CD4-positive, alpha-beta T cell treated with Interleukin-4 for 1 hour (primary cell): ENCODE results near the gene TMEM132C.

Experiments
- DNase-seq, 2 donors: peaks; one replicate each; pipeline ENCODE4 v3.0.0-alpha.2; 2020 to 2022

TMEM132C gene

DNA sequence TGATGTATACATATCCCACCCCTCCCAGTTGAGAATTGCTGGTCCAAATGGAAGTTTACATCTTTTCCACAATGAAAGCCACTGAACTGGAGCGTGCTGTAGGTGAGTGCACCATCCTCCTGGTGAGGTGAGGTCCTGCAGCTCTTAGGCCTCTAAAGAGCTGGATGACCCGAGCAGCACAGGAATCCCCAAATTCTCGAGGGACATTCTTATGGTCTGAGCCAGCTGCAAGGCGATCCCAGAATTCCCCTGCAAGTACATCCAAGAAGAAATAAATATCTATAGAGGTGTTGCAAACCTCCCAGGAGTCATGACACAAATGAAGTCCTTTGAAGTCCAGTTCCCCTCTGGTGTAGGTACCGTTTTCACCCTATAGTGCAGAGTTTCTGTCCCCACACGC is 24.0 kb downstream of the TMEM132C start:
- no peak for DNase-seq

DNA sequence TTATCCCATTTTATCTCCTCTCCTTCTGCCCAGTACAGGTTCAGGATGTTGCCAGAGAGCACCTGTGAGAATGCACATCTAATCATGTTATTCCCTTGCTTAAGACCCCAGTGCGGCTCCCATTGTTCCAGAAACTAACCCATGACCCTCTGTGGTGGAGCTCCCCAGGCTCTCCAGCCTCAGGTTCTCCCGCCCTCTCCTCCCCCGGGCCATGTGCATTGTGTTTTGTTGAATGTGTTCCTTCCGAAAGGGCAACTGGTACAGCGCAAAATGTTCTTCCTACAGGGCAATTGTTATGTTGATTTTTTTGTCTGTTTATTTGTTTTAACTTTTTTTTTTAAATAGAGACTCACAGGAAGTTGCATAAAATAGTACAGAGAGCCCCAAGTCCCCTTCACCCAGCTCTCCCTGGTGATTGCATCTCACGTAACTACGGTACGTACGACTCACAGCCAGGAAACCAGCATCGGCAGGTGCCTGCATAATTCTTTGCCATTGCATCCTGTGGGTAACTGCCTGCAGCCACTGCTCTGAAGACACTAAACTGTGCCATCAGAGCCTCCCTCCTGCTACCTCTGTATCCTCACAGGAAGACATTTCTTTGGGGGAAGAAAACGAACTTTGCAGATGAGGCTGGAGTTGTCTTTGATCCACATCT is 31.2 kb downstream of the TMEM132C start:
- DNase-seq, result no peak

DNA sequence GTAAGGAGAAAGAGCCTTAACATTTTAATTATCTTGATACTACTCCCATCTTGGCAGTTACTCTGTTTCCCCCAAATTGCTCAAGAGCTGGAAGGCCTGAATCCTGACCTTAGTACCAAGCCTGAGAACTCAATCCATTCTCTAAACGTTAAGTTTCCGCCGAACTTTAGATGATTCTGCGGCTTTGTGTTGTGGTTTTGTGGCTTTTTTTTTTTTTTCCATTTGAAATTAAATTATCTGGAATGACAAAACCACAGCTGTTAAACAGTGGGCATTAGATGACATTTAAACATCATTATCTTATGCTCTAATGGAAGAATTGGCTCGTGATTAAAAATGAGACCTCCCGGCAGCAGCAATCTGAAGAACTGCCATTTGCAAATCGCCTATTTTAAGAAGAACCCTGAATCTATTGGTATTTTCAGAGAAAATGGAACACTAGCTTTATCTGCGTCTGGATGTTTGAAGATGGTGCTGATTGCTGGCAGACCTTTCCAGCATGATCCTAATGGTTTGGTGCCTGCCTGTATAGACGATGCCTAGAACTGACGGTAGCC is 38.4 kb downstream of the TMEM132C start:
- no peak for DNase-seq

DNA sequence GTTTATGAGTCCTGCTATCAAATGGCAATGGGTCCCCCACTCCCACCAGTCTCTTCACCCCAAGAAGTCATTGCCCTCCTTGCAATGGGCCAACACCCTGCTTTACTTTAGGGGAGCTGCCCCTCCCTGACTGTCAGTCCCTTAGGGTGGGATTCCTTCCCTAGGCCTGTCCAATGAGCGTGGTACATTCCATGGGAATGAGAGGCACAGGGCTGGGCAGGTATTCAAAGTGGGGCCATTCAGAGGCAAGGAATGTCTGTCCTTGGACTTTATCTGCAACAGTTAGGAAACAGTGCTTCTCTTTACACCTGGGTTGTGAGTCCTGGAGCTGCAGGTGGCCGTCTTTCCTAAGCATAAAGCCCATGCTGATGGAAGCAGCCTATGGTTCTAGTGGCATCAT is 40.8 kb downstream of the TMEM132C start:
- no peak for DNase-seq

DNA sequence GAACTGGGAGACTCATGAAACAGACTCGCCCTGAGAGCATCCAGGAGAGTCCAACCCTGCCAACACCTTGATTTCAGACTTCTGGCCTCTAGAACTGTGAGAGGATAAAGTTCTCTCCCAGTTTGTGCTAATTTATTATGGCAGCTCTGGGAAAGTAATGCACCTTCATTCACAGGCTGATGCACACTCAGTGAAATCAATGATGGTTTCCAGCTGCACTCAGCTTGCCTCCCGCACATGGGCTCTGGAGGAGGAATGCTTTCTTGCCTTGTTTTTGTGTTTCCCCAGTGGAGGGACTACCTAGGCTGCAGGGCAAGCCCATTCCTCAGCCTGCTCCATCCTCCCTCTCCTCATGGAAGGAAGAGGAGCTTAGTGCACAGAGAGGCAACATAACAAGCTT is 45.7 kb downstream of the TMEM132C start:
- no peak for DNase-seq

DNA sequence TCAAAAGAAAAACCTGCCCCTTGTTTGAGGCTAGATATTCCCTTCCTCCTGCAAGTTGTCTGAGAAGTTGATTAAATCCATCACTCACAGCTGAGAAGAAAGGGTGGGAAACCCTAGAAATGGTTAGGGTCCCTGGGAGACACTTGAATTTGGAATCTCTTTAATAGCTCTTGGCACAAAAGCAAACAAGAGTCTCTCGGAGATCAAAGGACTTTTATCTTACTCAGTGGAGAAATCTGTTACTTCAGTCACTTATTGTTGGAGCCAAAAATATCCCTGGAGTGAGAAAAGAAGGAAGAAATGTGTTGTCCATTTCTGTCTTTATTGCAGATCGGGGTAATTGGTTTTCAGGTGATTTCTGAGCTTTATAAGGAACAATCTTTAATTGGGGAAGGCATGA is 47.0 kb downstream of the TMEM132C start:
- DNase-seq, result no peak

DNA sequence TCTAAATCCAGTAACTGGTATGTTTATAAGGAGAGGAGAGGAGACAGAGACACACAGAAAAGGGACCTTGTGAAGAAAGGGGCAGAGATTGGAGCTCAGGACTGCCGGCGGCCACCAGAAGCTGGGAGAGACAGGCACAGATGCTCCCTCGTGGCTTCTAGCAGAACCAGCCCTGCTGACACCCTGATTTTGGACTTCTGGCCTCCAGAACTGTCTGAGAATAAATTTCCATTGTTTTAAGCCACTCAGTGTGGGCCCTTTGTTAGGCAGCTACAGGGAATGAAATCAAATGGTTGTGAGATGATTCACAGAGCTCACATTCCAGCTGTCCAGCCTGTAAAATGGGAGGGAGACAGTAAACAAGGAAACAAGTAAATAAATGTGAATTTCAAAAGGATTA is 47.6 kb downstream of the TMEM132C start:
- DNase-seq, result no peak

DNA sequence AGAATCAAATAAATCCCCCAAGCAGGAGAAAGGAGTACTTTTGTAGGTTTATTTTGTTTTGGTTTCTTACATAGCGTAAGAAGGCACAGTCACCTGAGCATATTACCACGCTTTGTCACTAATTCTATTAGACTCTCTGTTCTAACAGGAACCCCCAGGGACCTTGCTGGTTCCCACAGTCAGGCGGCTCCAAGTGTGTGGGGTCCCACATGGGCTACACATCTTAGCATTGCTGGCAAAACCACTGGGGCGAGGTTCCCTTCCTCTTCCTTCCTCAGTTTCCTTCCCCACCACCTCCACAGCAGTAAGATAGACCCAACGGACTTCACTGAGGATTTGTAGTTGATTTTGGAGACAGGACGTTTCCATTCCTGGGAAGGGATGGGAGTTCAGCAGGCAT is 49.1 kb downstream of the TMEM132C start:
- no peak for DNase-seq

DNA sequence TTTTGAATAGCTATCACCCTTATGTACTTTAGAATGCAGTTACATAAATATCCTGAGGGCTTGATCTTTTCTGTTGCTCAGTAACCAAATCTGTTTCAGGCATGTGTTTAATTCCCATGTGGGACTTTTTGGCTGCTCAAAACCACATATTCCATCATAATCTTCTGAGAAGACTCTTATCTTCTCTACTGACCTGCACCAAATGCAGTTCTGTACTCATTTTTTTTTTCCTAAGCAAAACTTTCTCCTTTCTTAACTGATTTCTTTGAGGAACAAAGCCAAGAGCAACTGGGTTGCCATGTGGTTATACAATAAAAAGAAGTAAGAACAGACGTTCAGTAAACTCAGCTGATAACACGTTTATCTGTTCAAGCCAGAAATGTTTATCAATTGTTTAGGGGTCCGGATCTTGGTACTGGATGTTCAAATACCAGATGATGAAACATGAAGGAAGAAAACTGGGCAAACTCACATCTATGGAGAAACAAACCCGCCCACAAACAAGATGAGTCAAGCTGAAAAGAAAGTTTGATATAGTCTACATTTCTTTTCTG is 50.1 kb downstream of the TMEM132C start:
- no peak for DNase-seq

DNA sequence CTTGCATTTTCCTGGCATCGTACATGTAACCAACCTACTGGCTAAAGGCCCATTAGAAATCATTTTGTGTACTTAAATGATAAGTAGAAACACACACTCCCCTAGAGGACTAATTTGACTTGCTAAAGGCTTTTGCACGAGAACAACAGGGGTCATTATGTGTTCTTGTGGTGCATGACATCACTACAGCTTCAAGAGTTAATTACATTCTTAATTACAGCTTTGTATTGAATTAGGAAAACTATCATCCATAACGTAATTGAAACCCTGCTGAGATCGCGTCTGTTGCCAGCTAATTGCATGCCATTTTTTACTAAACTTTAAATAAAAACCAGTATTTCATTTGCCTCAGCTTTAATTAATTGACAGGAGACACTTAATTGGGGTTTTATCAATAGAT is 51.4 kb downstream of the TMEM132C start:
- DNase-seq, result no peak

DNA sequence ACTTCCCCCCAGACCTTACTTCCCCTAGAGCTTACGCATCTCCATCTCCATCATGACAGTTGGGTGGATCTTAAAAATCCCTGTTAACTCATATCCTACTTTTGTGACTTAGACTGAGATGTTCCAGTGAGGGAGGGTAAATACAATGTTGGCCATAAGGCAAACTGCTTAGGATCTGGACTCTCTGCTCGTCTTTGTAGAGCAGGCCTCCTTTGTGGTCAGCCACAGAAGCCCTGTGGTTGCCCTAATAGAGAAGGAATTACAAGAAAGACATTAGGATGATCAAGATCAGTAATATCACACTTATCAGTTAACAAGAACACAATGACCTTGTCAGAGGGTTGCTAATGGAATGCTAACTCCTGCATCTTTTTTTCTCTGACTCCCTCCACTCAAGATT is 52.0 kb downstream of the TMEM132C start:
- DNase-seq, result no peak

DNA sequence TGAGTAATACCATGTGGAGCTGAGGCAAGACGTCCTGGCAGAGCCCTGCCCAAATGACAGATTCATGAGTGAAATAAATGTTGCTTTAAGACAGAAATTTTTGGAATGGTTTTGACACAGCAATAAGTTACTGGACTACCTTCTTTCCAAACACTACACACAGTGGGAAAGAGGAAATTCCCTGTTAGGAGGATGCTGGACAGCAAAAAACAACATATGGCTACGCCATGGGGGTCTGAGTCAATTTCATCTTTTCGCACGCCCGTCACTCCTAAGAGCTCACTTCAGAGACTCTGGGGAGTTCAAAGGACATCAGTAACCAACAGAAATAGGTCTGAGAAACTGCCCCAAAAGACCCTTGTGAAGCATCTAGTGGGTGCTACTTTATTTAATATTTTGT is 55.4 kb downstream of the TMEM132C start:
- no peak for DNase-seq

DNA sequence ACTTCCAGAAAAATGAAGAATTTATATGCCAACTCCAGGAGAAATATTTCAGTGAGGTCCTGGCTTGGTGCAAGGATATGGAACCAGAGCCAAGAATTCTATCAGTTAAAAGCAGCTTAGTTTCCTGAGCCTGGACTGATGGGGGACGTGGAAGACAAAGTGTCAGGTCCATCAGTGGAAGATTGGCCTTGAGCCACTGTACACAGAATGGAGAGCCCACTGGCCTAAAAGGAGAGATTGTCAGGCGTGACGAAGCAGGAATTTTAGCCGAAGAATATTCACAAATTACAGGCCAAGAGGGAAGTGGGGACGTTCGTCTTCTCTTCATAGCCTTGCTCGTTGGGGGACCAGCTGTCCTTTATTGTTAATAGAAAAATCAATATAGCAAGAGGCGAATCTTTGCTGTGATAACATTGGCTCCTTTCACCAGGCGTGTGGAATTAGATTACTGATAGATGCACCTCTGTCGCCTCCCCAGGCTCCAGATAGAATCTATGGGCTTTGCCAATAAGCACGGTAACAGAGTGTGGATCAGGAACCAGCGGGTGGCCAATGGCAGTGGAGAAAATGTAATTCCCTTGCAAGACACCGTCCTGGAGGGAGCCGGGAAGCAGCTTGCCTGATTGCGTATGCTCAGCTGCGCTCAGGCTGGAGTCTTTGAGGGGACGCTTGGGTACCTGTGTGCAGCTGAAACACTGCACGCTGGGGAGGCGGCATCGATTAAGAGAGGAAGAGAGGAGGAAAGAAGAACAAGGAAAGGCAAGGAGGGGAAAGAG is 56.4 kb downstream of the TMEM132C start:
- DNase-seq, result no peak

DNA sequence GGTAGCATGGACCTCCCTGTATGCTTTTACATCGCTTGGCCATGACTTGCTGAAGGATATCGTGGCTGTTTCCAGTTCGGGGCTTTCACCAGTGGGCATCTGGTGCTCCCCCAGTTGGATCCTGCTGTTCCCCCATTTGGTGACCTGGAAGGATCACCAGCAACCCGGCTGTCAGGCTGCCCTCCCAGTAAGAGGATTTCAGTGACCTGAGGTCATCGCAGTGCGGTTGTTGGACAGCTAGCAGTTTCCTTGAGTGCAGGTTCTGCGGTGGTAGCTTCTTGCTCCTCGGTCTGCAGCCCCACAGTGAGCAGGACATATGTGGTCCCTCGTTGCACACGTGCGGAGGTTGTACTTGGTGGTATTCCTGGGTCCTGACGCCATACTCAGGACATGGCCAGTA is 58.7 kb downstream of the TMEM132C start:
- no peak for DNase-seq

DNA sequence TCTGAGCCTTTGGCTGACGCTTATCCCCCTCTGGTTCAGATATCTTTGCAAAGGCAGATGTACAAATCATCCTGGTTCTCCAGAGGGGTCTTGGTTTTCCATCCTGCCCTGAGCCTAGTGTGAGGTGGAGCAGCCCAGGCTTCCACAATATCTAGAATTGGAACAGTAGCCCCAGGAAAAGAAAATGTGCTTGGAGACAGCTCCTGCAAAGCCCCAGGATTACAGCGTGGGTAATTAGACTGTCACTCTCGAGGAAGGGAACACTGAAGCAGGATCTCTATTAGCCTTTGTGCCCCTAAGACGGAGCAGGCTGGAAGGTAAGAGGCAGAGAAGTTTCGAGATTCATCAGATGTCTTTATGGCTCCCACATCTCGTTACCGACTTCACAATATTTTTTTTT is 59.4 kb downstream of the TMEM132C start:
- no peak for DNase-seq

DNA sequence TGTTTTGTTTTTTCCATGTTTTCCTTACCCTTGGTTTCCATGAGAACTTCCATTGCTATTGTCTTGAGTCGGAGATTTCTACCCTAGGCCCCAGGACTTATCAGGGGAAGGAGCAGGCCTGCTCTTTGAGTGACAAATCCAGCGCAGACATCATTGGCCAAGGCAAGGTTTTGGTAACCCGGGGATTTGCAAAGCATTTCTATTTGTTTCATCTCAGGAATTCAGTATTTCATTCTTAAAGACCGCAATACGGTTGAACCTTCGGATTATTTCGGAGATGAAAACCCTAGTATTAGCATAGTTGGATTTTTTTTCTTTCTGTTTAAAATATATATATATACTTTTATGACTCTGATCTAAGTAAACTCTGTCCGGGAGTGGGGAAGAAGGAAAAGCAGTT is 62.0 kb downstream of the TMEM132C start:
- DNase-seq, result no peak

DNA sequence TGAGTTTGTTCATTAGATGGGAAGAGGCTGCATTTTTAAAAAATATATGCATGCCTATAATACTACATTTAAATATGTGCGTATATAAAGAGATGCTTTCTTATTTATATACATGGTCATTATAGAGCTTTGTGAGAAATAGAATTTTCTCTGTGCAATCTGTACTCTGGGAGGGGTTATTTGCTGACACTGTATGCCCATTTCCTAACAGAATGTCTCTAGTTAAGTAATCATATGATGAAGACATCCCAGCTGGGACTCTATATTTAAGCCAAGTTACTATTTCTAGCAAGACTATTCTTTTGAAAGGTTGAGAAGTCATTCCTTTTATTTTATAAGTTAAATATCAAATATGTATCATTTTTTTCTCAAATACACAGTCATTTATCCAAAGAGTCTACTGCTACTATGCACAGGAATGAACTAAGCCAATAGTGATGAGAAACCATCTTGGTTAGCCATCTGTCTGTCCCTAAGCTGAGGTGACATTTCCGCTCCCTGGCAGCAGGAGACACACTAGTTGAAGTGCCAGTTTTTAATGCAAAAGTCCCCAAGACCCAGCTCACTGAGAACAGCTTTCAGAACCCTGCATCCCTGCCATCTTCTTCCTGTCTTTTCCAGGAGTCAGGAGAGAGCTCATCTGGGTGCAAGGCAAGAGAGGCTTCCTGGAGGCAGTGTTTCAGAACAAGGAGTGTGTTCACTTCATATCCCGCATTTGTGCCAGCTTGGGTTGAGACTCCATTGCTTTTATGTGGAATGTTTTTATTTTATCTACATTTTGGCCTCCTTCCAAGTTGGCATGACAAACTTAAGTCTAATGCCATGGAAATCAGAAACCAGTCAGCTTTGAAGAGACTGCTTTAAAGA is 69.5 kb downstream of the TMEM132C start:
- DNase-seq, result no peak

DNA sequence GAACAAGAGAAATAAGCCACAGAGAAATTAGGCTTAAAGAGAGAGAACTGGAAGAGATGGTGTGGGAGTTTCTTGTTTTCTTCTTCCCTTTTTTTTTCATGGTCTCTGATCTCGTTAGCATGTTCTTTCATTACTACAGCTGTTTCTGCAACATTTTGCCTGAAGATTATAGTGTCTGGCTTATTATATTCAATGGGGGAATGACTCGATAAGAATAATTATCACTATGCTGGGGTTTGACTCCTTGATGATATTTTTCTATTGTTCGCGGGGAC is 70.0 kb downstream of the TMEM132C start:
- DNase-seq, result no peak

DNA sequence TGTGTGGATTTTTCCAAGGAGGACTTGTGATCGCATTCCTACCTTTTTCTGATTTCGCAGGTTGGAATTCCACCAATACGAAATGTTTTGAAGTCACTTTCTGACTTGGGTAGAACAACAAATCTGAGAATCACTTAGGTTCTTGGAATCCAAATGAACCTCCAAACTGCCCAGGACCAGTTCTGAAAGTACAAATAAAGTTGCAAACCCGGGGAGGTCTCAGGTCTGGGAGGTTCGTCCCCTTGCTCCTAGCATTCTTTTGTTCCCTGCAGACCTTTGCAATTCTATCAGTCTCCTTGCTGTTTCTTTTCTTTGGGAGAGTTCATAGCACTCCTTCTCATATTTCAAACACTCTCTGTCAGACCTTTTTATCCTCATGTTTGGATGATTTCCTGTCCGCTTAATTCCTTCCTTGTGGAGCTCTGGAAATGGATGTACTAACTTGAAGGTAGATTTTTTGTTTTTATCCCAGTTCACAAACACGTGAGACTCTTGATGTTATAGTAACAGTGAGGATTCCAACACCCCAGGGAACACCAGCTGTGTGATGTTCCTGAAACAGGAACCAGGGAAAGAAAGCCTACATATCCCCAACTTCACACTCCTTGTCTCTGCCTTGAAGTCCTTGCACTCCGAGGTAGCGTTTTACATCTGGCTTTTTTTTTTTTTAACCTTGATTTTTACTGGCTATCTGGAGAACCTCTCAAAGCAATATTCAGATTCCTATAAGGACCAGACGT is 70.6 kb downstream of the TMEM132C start:
- no peak for DNase-seq

DNA sequence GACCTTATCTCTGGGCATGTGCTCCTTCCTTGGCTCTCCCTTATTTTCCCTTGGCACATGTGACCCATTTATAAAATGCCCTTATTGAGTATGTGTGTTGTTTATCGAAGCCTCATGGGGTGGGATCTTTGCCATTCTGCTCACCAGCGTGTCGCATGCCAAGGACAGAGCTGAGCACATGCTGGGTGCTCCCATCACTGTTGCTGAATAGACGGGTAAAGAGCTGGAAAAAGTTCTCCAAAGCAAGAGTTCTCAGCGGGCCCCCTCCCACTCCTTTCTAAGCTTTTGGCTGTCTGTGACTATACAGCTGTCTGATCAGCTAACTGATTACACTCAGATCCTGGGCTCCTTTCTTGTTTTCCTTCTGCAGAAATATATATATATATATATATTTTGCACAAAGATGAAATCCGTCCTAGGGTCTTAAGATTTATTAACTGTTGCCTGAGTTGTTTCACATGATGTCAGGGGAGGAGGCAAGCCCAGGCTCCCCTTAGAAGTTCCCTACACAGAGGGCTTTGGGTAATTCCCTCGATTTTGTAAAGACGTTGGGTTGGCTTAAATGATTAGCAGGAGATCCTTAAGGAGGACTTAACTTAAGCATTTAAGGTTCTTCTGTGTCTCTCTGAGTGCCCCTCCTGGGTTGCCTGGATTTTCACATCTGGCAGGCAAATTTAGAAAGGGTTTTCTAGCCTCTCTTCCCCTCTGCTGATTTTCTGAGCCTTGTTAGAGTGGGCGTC is 71.6 kb downstream of the TMEM132C start:
- DNase-seq, result no peak

DNA sequence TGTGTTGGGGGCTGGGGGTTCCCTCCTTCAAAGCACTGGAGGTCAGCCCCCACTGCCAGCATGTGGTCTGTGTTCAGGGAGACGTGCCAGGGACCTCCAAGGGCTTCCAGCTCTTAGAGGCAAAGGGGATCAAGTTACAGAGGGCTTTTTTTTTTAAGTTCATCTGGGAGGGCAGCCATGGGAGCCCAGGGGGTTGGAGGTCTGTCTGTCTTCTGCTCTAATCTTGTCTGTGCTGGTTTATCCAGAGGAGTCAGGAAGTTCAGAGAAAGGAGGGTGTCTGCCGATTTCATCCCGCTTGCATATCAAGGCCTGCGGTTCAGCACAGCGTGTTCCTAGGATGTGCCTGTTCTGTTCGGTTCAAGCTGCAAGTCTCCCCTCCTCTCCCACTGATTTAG is 72.2 kb downstream of the TMEM132C start:
- DNase-seq, result no peak

DNA sequence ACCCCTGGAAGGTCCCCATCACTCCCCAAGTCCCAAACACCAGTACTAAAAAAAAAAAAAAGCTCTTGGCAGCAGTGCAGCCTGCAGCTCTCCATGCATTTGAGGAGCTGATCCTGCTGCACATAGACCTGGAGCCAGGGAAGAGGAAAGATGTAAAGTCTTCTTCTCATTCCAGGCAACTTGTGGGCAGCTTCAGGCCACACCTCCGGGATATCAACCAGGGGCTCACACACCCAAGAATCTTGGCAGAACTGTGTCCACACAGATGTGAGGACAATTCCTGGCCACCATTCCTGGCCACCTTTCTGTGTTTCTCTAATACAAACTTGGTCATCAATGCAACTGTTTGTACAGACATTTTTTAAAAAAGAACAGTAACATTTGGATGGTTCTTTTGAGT is 72.7 kb downstream of the TMEM132C start:
- DNase-seq, result no peak
